ENCODE measurements around the gene FANCG. TPM values are rescaled to one million over a fixed set of nuclear protein-coding genes. Genes with fewer than 3 reads are reported as not detected.

FANCG gene
- total and polyA plus RNA-seq, 9 donors: 23.1 to 34.5 (median 30.9) TPM

GRCh38 chr9:35067056-35067455 is 12.7 kb downstream of the FANCG start:
- no peak overlapping the region for H3K27ac ChIP-seq (ENCODE audit: low read length)
- H3K27me3 ChIP-seq (ENCODE audit: control insufficient read depth, insufficient read depth, low read length): no peaks in the 10 kb centered on the region
- no peak overlapping the region for H3K4me3 ChIP-seq (ENCODE audit: low read length)
- no CpG with 5 or more reads among the region's 1 CpG for WGBS (ENCODE audit: insufficient coverage)
- peaks cover 66% of the 10 kb centered on the region for H3K36me3 ChIP-seq (ENCODE audit: control insufficient read depth, insufficient read depth, low read length)
- peaks cover 22% of the 10 kb centered on the region for H3K4me1 ChIP-seq (ENCODE audit: control insufficient read depth, insufficient read depth, low read length)
- H3K9me3 ChIP-seq (replicated peaks; ENCODE audit: control insufficient read depth, low read depth, low read length): no peaks in the 10 kb centered on the region
- no peak for DNase-seq

GRCh38 chr9:35060548-35061207 is 19.1 kb downstream of the FANCG start:
- no peak for DNase-seq
- Histone ChIP-seq H3K36me3 (ENCODE audit: control insufficient read depth, insufficient read depth, low read length) (peaks cover 94% of the 10 kb centered on the region), H3K9me3 (replicated peaks; ENCODE audit: control insufficient read depth, low read depth, low read length) (no peaks in the 10 kb centered on the region), H3K27ac (ENCODE audit: low read length) (no peak overlapping the region), H3K4me3 (ENCODE audit: low read length) (no peak overlapping the region), H3K4me1 (ENCODE audit: control insufficient read depth, insufficient read depth, low read length) (no peaks in the 10 kb centered on the region), H3K27me3 (ENCODE audit: control insufficient read depth, insufficient read depth, low read length) (no peaks in the 10 kb centered on the region)
- 92% methylated on average over 10 of the region's 11 CpGs for WGBS (ENCODE audit: insufficient coverage)

- H3K4me3 ChIP-seq (ENCODE audit: low read length): no peak overlapping the region
- no peaks in the 10 kb centered on the region for H3K9me3 ChIP-seq (replicated peaks; ENCODE audit: control insufficient read depth, low read depth, low read length)
- no peaks in the 10 kb centered on the region for H3K4me1 ChIP-seq (ENCODE audit: control insufficient read depth, insufficient read depth, low read length)
- WGBS (ENCODE audit: insufficient coverage): 94% methylated on average over 5 of the region's 10 CpGs
- DNase-seq: no peak
- H3K36me3 ChIP-seq (ENCODE audit: control insufficient read depth, insufficient read depth, low read length): peaks cover 81% of the 10 kb centered on the region
- no peak overlapping the region for H3K27ac ChIP-seq (ENCODE audit: low read length)
- H3K27me3 ChIP-seq (ENCODE audit: control insufficient read depth, insufficient read depth, low read length): no peaks in the 10 kb centered on the region
Measured at GRCh38 chr9:35059438-35059837, 20.3 kb downstream of the FANCG start.

- Histone ChIP-seq H3K4me3 (ENCODE audit: low read length) (no peak overlapping the region), H3K4me1 (ENCODE audit: control insufficient read depth, insufficient read depth, low read length) (no peaks in the 10 kb centered on the region), H3K36me3 (ENCODE audit: control insufficient read depth, insufficient read depth, low read length) (peaks cover 73% of the 10 kb centered on the region), H3K9me3 (replicated peaks; ENCODE audit: control insufficient read depth, low read depth, low read length) (no peaks in the 10 kb centered on the region), H3K27me3 (ENCODE audit: control insufficient read depth, insufficient read depth, low read length) (no peaks in the 10 kb centered on the region), H3K27ac (ENCODE audit: low read length) (no peak overlapping the region)
- DNase-seq: no peak
- 98% methylated on average over 8 of the region's 8 CpGs for WGBS (ENCODE audit: insufficient coverage)
Measured at GRCh38 chr9:35057271-35057620, 22.5 kb downstream of the FANCG start.

- no peaks in the 10 kb centered on the region for H3K9me3 ChIP-seq (replicated peaks; ENCODE audit: control insufficient read depth, low read depth, low read length)
- no peaks in the 10 kb centered on the region for H3K27me3 ChIP-seq (ENCODE audit: control insufficient read depth, insufficient read depth, low read length)
- no peaks in the 10 kb centered on the region for H3K4me1 ChIP-seq (ENCODE audit: control insufficient read depth, insufficient read depth, low read length)
- H3K36me3 ChIP-seq (ENCODE audit: control insufficient read depth, insufficient read depth, low read length): peaks cover 72% of the 10 kb centered on the region
- H3K4me3 ChIP-seq (ENCODE audit: low read length): no peak overlapping the region
- WGBS (ENCODE audit: insufficient coverage): 85% methylated on average over 4 of the region's 9 CpGs
- DNase-seq: no peak
- no peak overlapping the region for H3K27ac ChIP-seq (ENCODE audit: low read length)
Measured at GRCh38 chr9:35056571-35057270, 23.0 kb downstream of the FANCG start.

- Histone ChIP-seq H3K4me3 (ENCODE audit: low read length) (no peak overlapping the region), H3K4me1 (ENCODE audit: control insufficient read depth, insufficient read depth, low read length) (no peaks in the 10 kb centered on the region), H3K9me3 (replicated peaks; ENCODE audit: control insufficient read depth, low read depth, low read length) (no peaks in the 10 kb centered on the region), H3K36me3 (ENCODE audit: control insufficient read depth, insufficient read depth, low read length) (peaks cover 63% of the 10 kb centered on the region), H3K27ac (ENCODE audit: low read length) (no peak overlapping the region), H3K27me3 (ENCODE audit: control insufficient read depth, insufficient read depth, low read length) (no peaks in the 10 kb centered on the region)
- WGBS (ENCODE audit: insufficient coverage): 92% methylated on average over 9 of the region's 14 CpGs
- DNase-seq: no peak
Measured at GRCh38 chr9:35054871-35055644, 24.7 kb downstream of the FANCG start.

GRCh38 chr9:35054185-35054835 is 25.4 kb downstream of the FANCG start:
- no peaks in the 10 kb centered on the region for H3K27me3 ChIP-seq (ENCODE audit: control insufficient read depth, insufficient read depth, low read length)
- no peak overlapping the region for H3K4me3 ChIP-seq (ENCODE audit: low read length)
- no peaks in the 10 kb centered on the region for H3K4me1 ChIP-seq (ENCODE audit: control insufficient read depth, insufficient read depth, low read length)
- no peak for DNase-seq
- 50% methylated on average over 2 of the region's 5 CpGs for WGBS (ENCODE audit: insufficient coverage)
- H3K36me3 ChIP-seq (ENCODE audit: control insufficient read depth, insufficient read depth, low read length): peaks cover 62% of the 10 kb centered on the region
- H3K27ac ChIP-seq (ENCODE audit: low read length): no peak overlapping the region
- no peaks in the 10 kb centered on the region for H3K9me3 ChIP-seq (replicated peaks; ENCODE audit: control insufficient read depth, low read depth, low read length)

GRCh38 chr9:35051069-35051967 is 28.4 kb downstream of the FANCG start:
- no peaks in the 10 kb centered on the region for H3K4me1 ChIP-seq (ENCODE audit: control insufficient read depth, insufficient read depth, low read length)
- 100% methylated on average over 1 of the region's 7 CpGs for WGBS (ENCODE audit: insufficient coverage)
- H3K27me3 ChIP-seq (ENCODE audit: control insufficient read depth, insufficient read depth, low read length): no peaks in the 10 kb centered on the region
- peak; percentile 44 for DNase-seq
- H3K36me3 ChIP-seq (ENCODE audit: control insufficient read depth, insufficient read depth, low read length): peaks cover 45% of the 10 kb centered on the region
- no peaks in the 10 kb centered on the region for H3K9me3 ChIP-seq (replicated peaks; ENCODE audit: control insufficient read depth, low read depth, low read length)
- H3K4me3 ChIP-seq (ENCODE audit: low read length): no peak overlapping the region
- H3K27ac ChIP-seq (ENCODE audit: low read length): no peak overlapping the region

- Histone ChIP-seq H3K4me3 (ENCODE audit: low read length) (no peak overlapping the region), H3K27me3 (ENCODE audit: control insufficient read depth, insufficient read depth, low read length) (no peaks in the 10 kb centered on the region)
- 100% methylated on average over 2 of the region's 6 CpGs for WGBS (ENCODE audit: insufficient coverage)
Measured at GRCh38 chr9:35048511-35048910, 31.2 kb downstream of the FANCG start.

More at GRCh38 chr9:35048511-35048910, 31.2 kb downstream of the FANCG start:
- DNase-seq: no peak
- Histone ChIP-seq H3K9me3 (replicated peaks; ENCODE audit: control insufficient read depth, low read depth, low read length) (no peaks in the 10 kb centered on the region), H3K27ac (ENCODE audit: low read length) (no peak overlapping the region), H3K36me3 (ENCODE audit: control insufficient read depth, insufficient read depth, low read length) (peaks cover 56% of the 10 kb centered on the region), H3K4me1 (ENCODE audit: control insufficient read depth, insufficient read depth, low read length) (no peaks in the 10 kb centered on the region)
